Measurements from ENCODE around the gene FADS3. TPM values are rescaled to one million over a fixed set of nuclear protein-coding genes. Genes with fewer than 3 reads are reported as not detected.

Gene FADS3
- total RNA-seq, 5 donors from 2014 or later (not counting 1 experiment from before 2014, with no cell fraction given) = 6.5 to 17.1 (median 10.5) TPM

DNA sequence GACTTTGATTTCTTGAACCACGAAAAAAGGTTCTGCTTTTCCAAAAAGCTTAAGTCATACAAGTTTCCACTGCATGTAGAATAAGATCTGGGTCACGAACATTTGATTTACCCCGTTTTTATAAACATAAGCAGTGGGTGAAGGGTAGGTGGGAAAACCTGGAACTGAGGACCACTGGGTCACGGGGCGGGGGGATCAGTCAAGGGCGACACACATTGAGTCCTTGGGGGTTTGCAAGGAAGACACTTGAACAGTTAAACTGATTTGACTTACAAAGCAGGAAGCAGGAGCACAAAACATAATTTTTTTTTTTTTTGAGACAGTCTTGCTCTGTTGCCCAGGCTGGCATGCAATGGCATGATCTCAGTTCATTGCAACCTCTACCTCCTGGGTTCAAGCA is 10.9 kb downstream of the FADS3 start:
- no peak for DNase-seq
- Histone ChIP-seq H3K4me3 (ENCODE audit: control insufficient read depth in 1 of 2, extremely low read depth in 1 of 2, low read length in 1 of 2) (no peak overlapping the region), H3K4me1 (ENCODE audit: control insufficient read depth in 1 of 2, extremely low read depth in 1 of 2, insufficient read depth in 2 of 2, low read length in 2 of 2) (no peaks in the 10 kb centered on the region), H3K27me3 (replicated peaks in 1 of 2; ENCODE audit: control insufficient read depth in 2 of 2, extremely low read depth in 1 of 2, insufficient read depth in 2 of 2, low read length in 1 of 2) (no peaks in the 10 kb centered on the region), H3K27ac (ENCODE audit: low read length) (no peak overlapping the region), H3K36me3 (ENCODE audit: control insufficient read depth in 2 of 2, extremely low read depth in 1 of 2, insufficient read depth in 1 of 2, low read length in 1 of 2) (no peaks in the 10 kb centered on the region), H3K9me3 (no peaks in the 10 kb centered on the region)
- ChIA-PET CTCF (no interaction called here), POLR2A (no interaction called here)
- no peak for ATAC-seq (replicated peaks in 1 of 4)
- Mint-ChIP-seq H3K36me3 (no peaks in the 10 kb centered on the region), H3K4me3 (no peak overlapping the region), H3K27me3 (no peaks in the 10 kb centered on the region), H3K9me3 (no peaks in the 10 kb centered on the region), H3K27ac (no peak overlapping the region), H3K4me1 (peaks cover 0 to 4% (median 0%) of the 10 kb centered on the region in 3 donors)
- WGBS (ENCODE audit: insufficient coverage) = 92% methylated on average over 3 of the region's 6 CpGs

DNA sequence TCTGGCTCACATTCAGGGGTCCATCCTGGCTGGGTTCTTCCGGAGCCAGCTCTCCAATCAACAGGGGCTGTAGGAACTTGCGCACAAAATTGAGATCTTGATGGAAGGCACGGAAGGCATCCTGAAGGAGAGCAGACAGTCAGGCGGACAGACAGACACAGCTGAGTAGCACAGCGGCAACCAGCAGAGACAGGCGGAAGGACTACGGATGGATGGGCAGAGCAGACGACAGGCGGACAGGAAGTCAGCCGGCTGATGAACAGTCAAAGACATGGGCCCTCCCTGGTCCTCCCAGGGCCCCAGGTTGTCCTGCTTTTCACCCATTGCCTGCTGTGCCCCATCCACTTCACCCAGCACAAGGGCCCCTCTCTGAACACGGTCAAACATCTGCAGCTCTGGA is 11.3 kb downstream of the FADS3 start:
- H3K27me3 ChIP-seq (replicated peaks in 1 of 2; ENCODE audit: control insufficient read depth in 2 of 2, extremely low read depth in 1 of 2, insufficient read depth in 2 of 2, low read length in 1 of 2) = no peaks in the 10 kb centered on the region
- H3K9me3 ChIP-seq = no peaks in the 10 kb centered on the region
- ATAC-seq (replicated peaks in 1 of 4) (no peak), DNase-seq (no peak)
- no peak overlapping the region for H3K4me3 ChIP-seq (ENCODE audit: control insufficient read depth in 1 of 2, extremely low read depth in 1 of 2, low read length in 1 of 2)
- no peaks in the 10 kb centered on the region for H3K27me3 Mint-ChIP-seq
- no peak overlapping the region for H3K4me3 Mint-ChIP-seq
- no peak overlapping the region for H3K27ac ChIP-seq (ENCODE audit: low read length)
- peaks cover 0 to 4% (median 0%) of the 10 kb centered on the region in 3 donors for H3K4me1 Mint-ChIP-seq
- WGBS (ENCODE audit: insufficient coverage) = 88% methylated on average over 9 of the region's 11 CpGs
- no peaks in the 10 kb centered on the region for H3K9me3 Mint-ChIP-seq
- ChIA-PET POLR2A (no interaction called here), CTCF (no interaction called here)
- no peaks in the 10 kb centered on the region for H3K4me1 ChIP-seq (ENCODE audit: control insufficient read depth in 1 of 2, extremely low read depth in 1 of 2, insufficient read depth in 2 of 2, low read length in 2 of 2)
- H3K27ac Mint-ChIP-seq = no peak overlapping the region
- no peaks in the 10 kb centered on the region for H3K36me3 ChIP-seq (ENCODE audit: control insufficient read depth in 2 of 2, extremely low read depth in 1 of 2, insufficient read depth in 1 of 2, low read length in 1 of 2)
- H3K36me3 Mint-ChIP-seq = no peaks in the 10 kb centered on the region

DNA sequence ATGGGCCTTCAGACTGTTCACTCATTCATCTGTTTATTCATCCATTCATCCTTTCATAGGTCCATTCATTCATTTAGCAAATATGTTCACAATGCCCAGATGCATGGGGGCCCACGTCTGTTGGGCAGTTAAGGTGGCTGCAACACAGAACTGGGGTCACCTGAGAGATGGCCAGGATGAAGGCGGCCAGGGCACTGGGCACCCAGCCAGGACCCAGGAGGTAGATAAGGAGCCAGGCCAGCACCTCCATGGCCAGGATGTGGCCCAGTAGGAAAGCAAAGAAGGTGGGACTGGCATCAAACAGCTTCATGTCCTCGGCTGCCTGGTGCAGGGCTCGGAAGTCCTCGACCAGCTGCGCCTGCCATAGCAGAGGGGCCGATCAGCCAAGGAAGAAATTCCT is 12.2 kb downstream of the FADS3 start:
- Mint-ChIP-seq H3K9me3 (no peaks in the 10 kb centered on the region), H3K4me1 (peaks cover 0 to 4% (median 0%) of the 10 kb centered on the region in 3 donors), H3K36me3 (no peaks in the 10 kb centered on the region), H3K4me3 (no peak overlapping the region), H3K27me3 (no peaks in the 10 kb centered on the region), H3K27ac (no peak overlapping the region)
- WGBS (ENCODE audit: insufficient coverage) = 70% methylated on average over 2 of the region's 7 CpGs
- ATAC-seq (replicated peaks in 1 of 4) (no peak), DNase-seq (no peak)
- Histone ChIP-seq H3K27me3 (replicated peaks in 1 of 2; ENCODE audit: control insufficient read depth in 2 of 2, extremely low read depth in 1 of 2, insufficient read depth in 2 of 2, low read length in 1 of 2) (no peaks in the 10 kb centered on the region), H3K36me3 (ENCODE audit: control insufficient read depth in 2 of 2, extremely low read depth in 1 of 2, insufficient read depth in 1 of 2, low read length in 1 of 2) (no peaks in the 10 kb centered on the region), H3K27ac (ENCODE audit: low read length) (no peak overlapping the region), H3K9me3 (no peaks in the 10 kb centered on the region), H3K4me1 (ENCODE audit: control insufficient read depth in 1 of 2, extremely low read depth in 1 of 2, insufficient read depth in 2 of 2, low read length in 2 of 2) (no peaks in the 10 kb centered on the region), H3K4me3 (ENCODE audit: control insufficient read depth in 1 of 2, extremely low read depth in 1 of 2, low read length in 1 of 2) (no peak overlapping the region)
- ChIA-PET POLR2A (no interaction called here), CTCF (no interaction called here)

DNA sequence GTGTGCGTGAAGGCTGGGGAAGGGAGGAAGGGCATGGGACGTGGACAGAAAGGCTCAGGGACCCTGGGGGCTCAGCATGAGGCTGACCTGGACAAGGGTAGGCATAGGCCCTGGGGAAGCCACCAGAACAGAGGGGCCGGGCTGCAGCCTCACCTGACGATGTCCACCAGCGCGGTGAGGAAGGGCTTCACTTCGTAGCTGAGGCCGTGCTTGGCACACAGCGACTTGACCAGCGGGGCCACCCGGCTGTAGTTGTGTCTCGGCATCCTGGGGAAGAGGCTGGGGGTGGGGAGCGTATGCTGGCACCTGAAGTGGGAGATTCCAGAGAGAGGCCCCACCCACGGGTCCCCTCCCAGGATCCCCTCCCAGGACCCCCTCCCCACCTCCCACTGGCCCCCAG is 15.6 kb downstream of the FADS3 start:
- ATAC-seq (replicated peaks in 1 of 4) (no peak), DNase-seq (no peak)
- no peaks in the 10 kb centered on the region for H3K36me3 ChIP-seq (ENCODE audit: control insufficient read depth in 2 of 2, extremely low read depth in 1 of 2, insufficient read depth in 1 of 2, low read length in 1 of 2)
- no peak overlapping the region for H3K4me3 ChIP-seq (ENCODE audit: control insufficient read depth in 1 of 2, extremely low read depth in 1 of 2, low read length in 1 of 2)
- Mint-ChIP-seq H3K36me3 (no peaks in the 10 kb centered on the region), H3K27me3 (peaks cover 0 to 3% of the 10 kb centered on the region in 2 donors), H3K27ac (no peak overlapping the region), H3K4me3 (no peak overlapping the region), H3K4me1 (peaks cover 7 to 8% (median 8%) of the 10 kb centered on the region in 3 donors), H3K9me3 (no peaks in the 10 kb centered on the region)
- 91% methylated on average over 8 of the region's 14 CpGs for WGBS (ENCODE audit: insufficient coverage)
- ChIA-PET CTCF (no interaction called here), POLR2A (no interaction called here)
- H3K27ac ChIP-seq (ENCODE audit: low read length) = no peak overlapping the region
- H3K9me3 ChIP-seq = no peaks in the 10 kb centered on the region
- H3K27me3 ChIP-seq (replicated peaks in 1 of 2; ENCODE audit: control insufficient read depth in 2 of 2, extremely low read depth in 1 of 2, insufficient read depth in 2 of 2, low read length in 1 of 2) = peaks cover 0 to 8% of the 10 kb centered on the region in 2 experiments
- H3K4me1 ChIP-seq (ENCODE audit: control insufficient read depth in 1 of 2, extremely low read depth in 1 of 2, insufficient read depth in 2 of 2, low read length in 2 of 2) = peaks cover 0 to 7% of the 10 kb centered on the region in 2 experiments

DNA sequence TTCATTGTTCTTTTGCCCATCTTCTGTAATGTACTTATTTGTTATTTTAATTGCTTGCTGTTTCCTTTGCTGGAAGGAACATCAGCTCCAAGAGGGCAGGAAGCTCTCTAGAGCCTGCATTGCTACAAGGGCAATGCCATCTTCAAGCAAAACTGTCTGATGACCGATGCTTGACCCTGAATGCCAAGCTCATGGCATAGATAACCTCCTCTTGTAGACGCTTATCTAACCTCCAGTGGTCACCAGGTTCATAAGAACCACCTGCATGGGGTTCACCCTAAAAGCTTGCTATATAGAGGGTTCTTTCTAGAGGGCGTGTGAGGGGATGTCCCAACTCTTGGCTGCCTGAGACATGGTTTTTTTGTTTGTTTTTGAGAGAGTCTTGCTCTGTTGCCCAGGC is 16.5 kb downstream of the FADS3 start:
- DNase-seq = no peak
- ATAC-seq (replicated peaks in 1 of 4) = no peak
- Histone ChIP-seq H3K9me3 (no peaks in the 10 kb centered on the region), H3K4me3 (ENCODE audit: control insufficient read depth in 1 of 2, extremely low read depth in 1 of 2, low read length in 1 of 2) (no peak overlapping the region), H3K4me1 (ENCODE audit: control insufficient read depth in 1 of 2, extremely low read depth in 1 of 2, insufficient read depth in 2 of 2, low read length in 2 of 2) (peaks cover 0 to 7% of the 10 kb centered on the region in 2 experiments), H3K36me3 (ENCODE audit: control insufficient read depth in 2 of 2, extremely low read depth in 1 of 2, insufficient read depth in 1 of 2, low read length in 1 of 2) (no peaks in the 10 kb centered on the region), H3K27ac (ENCODE audit: low read length) (no peak overlapping the region), H3K27me3 (replicated peaks in 1 of 2; ENCODE audit: control insufficient read depth in 2 of 2, extremely low read depth in 1 of 2, insufficient read depth in 2 of 2, low read length in 1 of 2) (peaks cover 0 to 14% of the 10 kb centered on the region in 2 experiments)
- no peaks in the 10 kb centered on the region for H3K36me3 Mint-ChIP-seq
- no peak overlapping the region for H3K4me3 Mint-ChIP-seq
- peaks cover 0 to 3% of the 10 kb centered on the region in 2 donors for H3K27me3 Mint-ChIP-seq
- ChIA-PET POLR2A (interaction anchor here in 1 of 2 donors (0.7 kb wide), 1 partner anchor 207 kb away, joined by 3 read pairs; no protein-coding TSS in a partner anchor), CTCF (no interaction called here)
- H3K9me3 Mint-ChIP-seq = no peaks in the 10 kb centered on the region
- H3K27ac Mint-ChIP-seq = no peak overlapping the region
- peaks cover 6 to 8% (median 7%) of the 10 kb centered on the region in 3 donors for H3K4me1 Mint-ChIP-seq
- WGBS (ENCODE audit: insufficient coverage) = no CpG with 5 or more reads among the region's 3 CpGs

DNA sequence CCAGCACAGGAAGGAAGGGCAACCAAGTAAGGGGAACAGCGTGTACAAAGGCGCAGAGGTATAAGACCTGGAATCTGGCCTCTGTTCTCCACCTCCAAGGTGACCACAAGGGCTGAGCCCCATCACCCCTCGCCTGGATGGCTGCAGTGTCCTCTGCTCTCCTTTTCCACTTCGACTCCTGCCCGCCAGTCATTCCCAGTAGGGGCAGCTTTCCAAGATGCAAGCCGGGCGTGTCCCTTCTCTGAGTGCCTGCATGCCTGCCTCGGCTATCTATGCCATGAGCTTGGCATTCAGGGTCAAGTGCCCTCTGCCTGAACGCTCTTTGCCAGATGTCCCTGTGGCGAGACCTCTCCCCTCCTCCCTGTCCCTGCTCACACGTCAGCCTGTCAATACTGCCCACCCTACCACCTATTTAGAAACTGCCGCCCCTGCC is 17.0 kb downstream of the FADS3 start:
- H3K4me1 Mint-ChIP-seq = peaks cover 6 to 8% (median 7%) of the 10 kb centered on the region in 3 donors
- 87% methylated on average over 8 of the region's 12 CpGs for WGBS (ENCODE audit: insufficient coverage)
- H3K9me3 ChIP-seq = no peaks in the 10 kb centered on the region
- H3K4me1 ChIP-seq (ENCODE audit: control insufficient read depth in 1 of 2, extremely low read depth in 1 of 2, insufficient read depth in 2 of 2, low read length in 2 of 2) = peaks cover 0 to 7% of the 10 kb centered on the region in 2 experiments
- no peaks in the 10 kb centered on the region for H3K36me3 Mint-ChIP-seq
- H3K36me3 ChIP-seq (ENCODE audit: control insufficient read depth in 2 of 2, extremely low read depth in 1 of 2, insufficient read depth in 1 of 2, low read length in 1 of 2) = no peaks in the 10 kb centered on the region
- H3K4me3 ChIP-seq (ENCODE audit: control insufficient read depth in 1 of 2, extremely low read depth in 1 of 2, low read length in 1 of 2) = no peak overlapping the region
- H3K4me3 Mint-ChIP-seq = no peak overlapping the region
- ChIA-PET CTCF (interaction anchor here in 1 of 2 donors (1.9 kb wide), 1 partner anchor 77 kb away, joined by 6 read pairs; no protein-coding TSS in a partner anchor), POLR2A (interaction anchor here in 1 of 2 donors (0.7 kb wide), 1 partner anchor 208 kb away, joined by 3 read pairs; no protein-coding TSS in a partner anchor)
- H3K27ac Mint-ChIP-seq = no peak overlapping the region
- peaks cover 0 to 18% of the 10 kb centered on the region in 2 experiments for H3K27me3 ChIP-seq (replicated peaks in 1 of 2; ENCODE audit: control insufficient read depth in 2 of 2, extremely low read depth in 1 of 2, insufficient read depth in 2 of 2, low read length in 1 of 2)
- ATAC-seq (replicated peaks in 1 of 4) (no peak), DNase-seq (no peak)
- H3K27me3 Mint-ChIP-seq = peaks cover 0 to 7% of the 10 kb centered on the region in 2 donors
- no peaks in the 10 kb centered on the region for H3K9me3 Mint-ChIP-seq
- H3K27ac ChIP-seq (ENCODE audit: low read length) = no peak overlapping the region
